ENCODE results near the gene IL6R.

IL6R gene

GRCh38 chr1:154423304-154423987 is 18.3 kb downstream of the IL6R start:
- Histone ChIP-seq H3K36me3 (replicated peaks; ENCODE audit: insufficient read depth, low read length) (0 out of 2 replicates have a peak, but pooled peaks cover 2% of the 10 kb centered on the region), H4K20me1 (ENCODE audit: insufficient read depth, low read length) (peaks cover 5% of the 10 kb centered on the region; the same call in 1 of the 2 replicates), H3K4me1 (ENCODE audit: low read length) (peaks cover 29% of the 10 kb centered on the region), H3K79me2 (ENCODE audit: low read length) (peaks cover 100% of the 10 kb centered on the region), H3K27ac (ENCODE audit: low read length) (no peak overlapping the region), H3K9ac (ENCODE audit: low read length) (no peak overlapping the region), H3K27me3 (replicated peaks; ENCODE audit: insufficient read depth, low read length) (no peaks in the 10 kb centered on the region), H3K9me2 (replicated peaks; ENCODE audit: insufficient read depth, low read length) (no peaks in the 10 kb centered on the region), H3K4me2 (ENCODE audit: low read depth, low read length) (no peak overlapping the region), H3K4me3 (ENCODE audit: low read length) (no peak overlapping the region), H3F3A (ENCODE audit: insufficient read depth, low read length) (peaks cover 17% of the 10 kb centered on the region), H2AFZ (ENCODE audit: low read length) (no peak overlapping the region), H3K9me3 (replicated peaks; ENCODE audit: insufficient read depth, low read length) (no peaks in the 10 kb centered on the region)
- DNase-seq: no peak
- TF ChIP-seq EZH2 (optimal IDR thresholded peaks at IDR 0.05; ENCODE audit: low read depth, low read length): no peak
- no peak for TF ChIP-seq EZH2phosphoT487 (IDR thresholded peaks at IDR 0.05; ENCODE audit: low read length)
- no peak for TF ChIP-seq CTCF (IDR thresholded peaks at IDR 0.05; ENCODE audit: low read length)

GRCh38 chr1:154423988-154424326 is 18.8 kb downstream of the IL6R start:
- Histone ChIP-seq H3K4me1 (ENCODE audit: low read length) (peaks cover 24% of the 10 kb centered on the region), H3K27ac (ENCODE audit: low read length) (no peak overlapping the region), H4K20me1 (ENCODE audit: insufficient read depth, low read length) (peaks cover 7% of the 10 kb centered on the region; the same call in 1 of the 2 replicates), H3K4me2 (ENCODE audit: low read depth, low read length) (no peak overlapping the region), H3K9me3 (replicated peaks; ENCODE audit: insufficient read depth, low read length) (no peaks in the 10 kb centered on the region), H2AFZ (ENCODE audit: low read length) (no peak overlapping the region), H3K36me3 (replicated peaks; ENCODE audit: insufficient read depth, low read length) (0 out of 2 replicates have a peak, but pooled peaks cover 2% of the 10 kb centered on the region), H3K27me3 (replicated peaks; ENCODE audit: insufficient read depth, low read length) (no peaks in the 10 kb centered on the region), H3F3A (ENCODE audit: insufficient read depth, low read length) (peaks cover 12% of the 10 kb centered on the region), H3K4me3 (ENCODE audit: low read length) (no peak overlapping the region), H3K79me2 (ENCODE audit: low read length) (peaks cover 100% of the 10 kb centered on the region), H3K9me2 (replicated peaks; ENCODE audit: insufficient read depth, low read length) (no peaks in the 10 kb centered on the region), H3K9ac (ENCODE audit: low read length) (no peak overlapping the region)
- TF ChIP-seq EZH2phosphoT487 (IDR thresholded peaks at IDR 0.05; ENCODE audit: low read length) (no peak), EZH2 (optimal IDR thresholded peaks at IDR 0.05; ENCODE audit: low read depth, low read length) (no peak), CTCF (IDR thresholded peaks at IDR 0.05; ENCODE audit: low read length) (no peak)
- no peak for DNase-seq

- no peak overlapping the region for H3K4me2 ChIP-seq (ENCODE audit: low read depth, low read length)
Observed at GRCh38 chr1:154425172-154425571, 20.0 kb downstream of the IL6R start.

More at GRCh38 chr1:154425172-154425571, 20.0 kb downstream of the IL6R start:
- Histone ChIP-seq H3K79me2 (ENCODE audit: low read length) (peaks cover 100% of the 10 kb centered on the region), H3K9me3 (replicated peaks; ENCODE audit: insufficient read depth, low read length) (no peaks in the 10 kb centered on the region), H4K20me1 (ENCODE audit: insufficient read depth, low read length) (peaks cover 13% of the 10 kb centered on the region; the same call in 1 of the 2 replicates), H3K4me1 (ENCODE audit: low read length) (peaks cover 12% of the 10 kb centered on the region), H3K9ac (ENCODE audit: low read length) (no peak overlapping the region), H2AFZ (ENCODE audit: low read length) (no peak overlapping the region), H3K36me3 (replicated peaks; ENCODE audit: insufficient read depth, low read length) (peaks cover 13% of the 10 kb centered on the region; the same call in 1 of the 2 replicates), H3F3A (ENCODE audit: insufficient read depth, low read length) (no peaks in the 10 kb centered on the region; the same call in 1 of the 2 replicates), H3K4me3 (ENCODE audit: low read length) (no peak overlapping the region), H3K27ac (ENCODE audit: low read length) (no peak overlapping the region), H3K27me3 (replicated peaks; ENCODE audit: insufficient read depth, low read length) (no peaks in the 10 kb centered on the region), H3K9me2 (replicated peaks; ENCODE audit: insufficient read depth, low read length) (no peaks in the 10 kb centered on the region)
- no peak for DNase-seq
- TF ChIP-seq EZH2 (optimal IDR thresholded peaks at IDR 0.05; ENCODE audit: low read depth, low read length) (no peak), EZH2phosphoT487 (IDR thresholded peaks at IDR 0.05; ENCODE audit: low read length) (no peak), CTCF (IDR thresholded peaks at IDR 0.05; ENCODE audit: low read length) (no peak)

Data from MM.1S (cell line).